Kidney (tissue), 14 donors: Measurements from ENCODE around the gene FMN2. TPM values are rescaled to one million over a fixed set of nuclear protein-coding genes. Genes with fewer than 3 reads are reported as not detected.

ENCODE experiments used
- DNase-seq, 5 donors: peaks; one replicate each; pipeline ENCODE4 v3.0.0-alpha.2; 2013 to 2020
- FAIRE-seq: peaks from 2 replicates; lab custom pipeline; 2012; peaks lifted over from hg19 to GRCh38; lab: Jason Lieb, UNC
- H3K27ac ChIP-seq, 2 donors: one replicate each; pipeline ENCODE4 v1.7.0; 2013; ENCODE audit warnings: low read depth in 2 of 2, low read length in 2 of 2, inconsistent platforms in 1 of 2
- H3K27me3 ChIP-seq: one replicate; pipeline ENCODE4 v1.7.1; 2013; ENCODE audit warnings: low read length, inconsistent platforms; ENCODE audit not compliant: control insufficient read depth, insufficient read depth
- H3K36me3 ChIP-seq, 3 donors: one replicate each; pipeline versions ENCODE4 v1.7.0 to v1.7.1; 2013; ENCODE audit warnings: low read length in 3 of 3, control low read depth in 1 of 3, inconsistent platforms in 1 of 3; ENCODE audit not compliant: insufficient read depth in 3 of 3, control insufficient read depth in 2 of 3
- H3K4me1 ChIP-seq, 3 donors: one replicate each; pipeline versions ENCODE4 v1.7.0 to v1.7.1; 2013; ENCODE audit warnings: low read length in 3 of 3, inconsistent platforms in 1 of 3, low read depth in 1 of 3; ENCODE audit not compliant: control insufficient read depth in 2 of 3, insufficient read depth in 2 of 3
- H3K4me3 ChIP-seq, 3 donors: one replicate each; pipeline versions ENCODE4 v1.7.0 to v1.8.1; 2013; ENCODE audit warnings: low read length in 3 of 3, control low read depth in 1 of 3, inconsistent platforms in 1 of 3
- H3K9ac ChIP-seq, 3 donors: one replicate each; pipeline versions ENCODE4 v1.7.0 to v1.7.1; 2013; ENCODE audit warnings: low read length in 3 of 3, control low read depth in 1 of 3, inconsistent platforms in 1 of 3
- H3K9me3 ChIP-seq, 3 donors: one replicate each; pipeline versions ENCODE4 v1.7.0 to v1.7.1; 2013; ENCODE audit warnings: low read length in 3 of 3, control low read depth in 1 of 3, inconsistent platforms in 1 of 3; ENCODE audit not compliant: control insufficient read depth in 2 of 3, insufficient read depth in 1 of 3
- CTCF ChIP-seq: IDR thresholded peaks from 3 replicates; pipeline ENCODE4 v1.5.1; 2012; ENCODE audit warnings: mild to moderate bottlenecking, moderate library complexity, borderline replicate concordance; ENCODE audit not compliant: insufficient read depth; ENCODE audit errors: extremely low read depth
- intact Hi-C: fragments of 100-400 bp; cut with DNase I; formaldehyde crosslinking; loops from one replicate; pipeline ENCODE4 v1.11.1; 2022
- polyA plus RNA-seq: library from polyadenylated mRNA; stranded (reverse); fragments of 350-450 nt; fragmentation: Illumina TruSeq; extraction: RNeasy Lipid Tissue Mini Kit (QIAGEN cat#74804); gene quantifications from one replicate; pipeline ENCODE4 v1.2.3, GENCODE V29; 2014; ENCODE audit warnings: low read depth, low replicate concordance; ENCODE audit not compliant: insufficient read depth
- total RNA-seq: library from RNA; stranded (reverse); fragmentation: NEBNext Ultra II Directional; extraction: Animal tissue kit (Norgen Biotek cat#: 25700); gene quantifications from one replicate; pipeline ENCODE4 v1.2.1, GENCODE V29; 2021
- donor health status: control.
- donor health status: control.
- donor health status: control.
- donor health status: control.
- donor health status: control.
- donor health status: DM: yes; HTN: yes; CAD: no.
- donor health status: Normal renal cell carcinoma (clear cell type).

Gene FMN2
- total and polyA plus RNA-seq, 2 donors from 2014 or later, result 0.06 to 3.4 TPM

GRCh38 chr1:240109130-240109529, 17.4 kb downstream of the FMN2 start:
- Histone ChIP-seq H3K4me1 (no peaks in the 10 kb centered on the region), H3K4me3 (no peak overlapping the region), H3K9me3 (no peaks in the 10 kb centered on the region), H3K36me3 (no peaks in the 10 kb centered on the region), H3K27me3 (no peaks in the 10 kb centered on the region), H3K9ac (no peak overlapping the region), H3K27ac (no peak overlapping the region)
- DNase-seq, result no peak
- intact Hi-C loops, result no loop called here
- FAIRE-seq, result no peak
- TF ChIP-seq CTCF, result no peak

DNA sequence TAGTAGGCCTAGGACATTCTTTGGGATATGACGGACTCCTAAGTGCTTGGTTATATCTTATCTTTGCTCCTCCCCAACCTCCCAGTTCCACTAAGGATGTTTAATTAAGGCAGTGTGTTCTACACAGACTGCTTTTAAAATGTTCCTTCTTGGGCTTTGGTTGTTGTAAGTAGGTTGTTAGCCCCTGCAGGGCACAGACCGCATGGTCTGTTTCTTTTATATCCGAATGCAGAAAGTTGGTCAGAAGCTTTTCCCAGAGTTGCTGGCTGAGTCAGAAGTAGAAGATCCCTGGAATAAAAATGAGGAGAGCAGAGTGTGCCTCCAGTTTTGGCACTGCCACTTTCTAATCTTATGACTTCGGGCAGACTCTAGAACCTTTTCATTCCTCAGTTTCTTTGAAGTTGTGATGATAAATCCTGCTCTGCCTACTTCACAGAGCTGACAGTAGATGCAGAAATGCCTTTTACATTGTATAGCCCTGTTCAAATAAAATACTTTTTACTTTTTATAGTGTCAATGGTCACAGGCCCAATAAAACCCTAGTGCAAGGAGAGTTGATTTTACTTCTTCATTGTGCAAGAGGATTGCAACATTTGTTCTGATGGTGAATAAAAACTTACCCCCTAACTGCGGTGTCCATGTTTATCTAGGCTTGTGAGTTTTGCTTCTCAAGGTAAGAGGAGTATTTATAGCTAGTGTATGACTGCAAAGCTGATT, 18.4 kb downstream of the FMN2 start:
- H3K4me1 ChIP-seq, result no peaks in the 10 kb centered on the region
- no peak for DNase-seq
- no peaks in the 10 kb centered on the region for H3K9me3 ChIP-seq
- no peak for TF ChIP-seq CTCF
- H3K36me3 ChIP-seq, result no peaks in the 10 kb centered on the region
- intact Hi-C loops, result no loop called here
- no peak overlapping the region for H3K9ac ChIP-seq
- H3K4me3 ChIP-seq, result no peak overlapping the region
- H3K27me3 ChIP-seq, result no peaks in the 10 kb centered on the region
- FAIRE-seq, result no peak
- H3K27ac ChIP-seq, result no peak overlapping the region

DNA sequence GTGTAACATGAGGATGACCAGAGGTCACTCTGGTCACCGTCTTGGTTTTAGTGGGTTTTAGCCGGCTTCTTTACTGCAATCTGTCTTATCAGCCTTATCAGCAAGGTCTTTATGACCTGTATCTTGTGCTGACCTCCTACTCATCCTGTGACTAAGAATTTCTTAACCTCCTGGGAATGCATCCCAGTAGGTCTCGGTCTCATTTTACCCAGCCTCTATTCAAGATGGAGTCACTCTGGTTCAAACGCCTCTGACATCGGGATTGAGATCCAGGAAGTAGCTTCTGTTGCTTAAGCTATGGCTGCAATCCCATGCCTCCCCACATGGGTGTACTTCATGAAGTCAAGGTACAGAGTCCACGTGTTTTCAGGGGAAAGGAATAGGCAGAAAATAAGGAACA, 19.9 kb downstream of the FMN2 start:
- Histone ChIP-seq H3K9ac (no peak overlapping the region), H3K27ac (no peak overlapping the region), H3K9me3 (no peaks in the 10 kb centered on the region), H3K27me3 (no peaks in the 10 kb centered on the region), H3K36me3 (no peaks in the 10 kb centered on the region), H3K4me1 (no peaks in the 10 kb centered on the region), H3K4me3 (no peak overlapping the region)
- DNase-seq (no peak), FAIRE-seq (no peak)
- intact Hi-C loops, result no loop called here
- TF ChIP-seq CTCF, result no peak

DNA sequence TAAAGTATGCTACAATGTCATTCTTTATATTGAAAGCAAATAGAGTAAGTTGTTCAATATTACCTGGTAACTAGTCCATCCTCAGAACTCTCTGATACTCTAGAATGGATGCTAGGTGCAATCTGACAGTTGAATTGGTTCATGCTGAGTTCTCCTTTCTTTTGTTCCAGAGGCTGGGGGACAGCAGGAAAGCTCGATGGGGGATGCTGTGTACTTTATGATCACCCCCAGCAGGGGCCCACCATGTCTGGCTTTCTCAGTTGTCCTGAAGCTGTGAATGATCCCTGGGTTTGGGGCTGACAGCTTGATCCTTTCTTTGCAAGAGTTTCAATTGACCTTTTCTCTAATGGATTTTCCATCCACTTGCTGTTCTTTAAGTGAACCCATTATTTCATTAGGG, 22.5 kb downstream of the FMN2 start:
- Histone ChIP-seq H3K4me3 (no peak overlapping the region), H3K36me3 (no peaks in the 10 kb centered on the region), H3K9ac (no peak overlapping the region), H3K27ac (no peak overlapping the region), H3K9me3 (no peaks in the 10 kb centered on the region), H3K27me3 (no peaks in the 10 kb centered on the region), H3K4me1 (no peaks in the 10 kb centered on the region)
- DNase-seq (no peak), FAIRE-seq (no peak)
- TF ChIP-seq CTCF, result no peak
- intact Hi-C loops, result no loop called here
